Endothelial cell of umbilical vein (primary cell): Measurements from ENCODE around the gene MCTP1. TPM values are rescaled to one million over a fixed set of nuclear protein-coding genes. Genes with fewer than 3 reads are reported as not detected.

Source experiments
- BruUV-seq: library from RNA; stranded (reverse); fragments of 400-500 nt; replicated peaks from 2 replicates; lab custom pipeline; 2021; lab: Mats Ljungman, UMichigan
- CTCF ChIA-PET: fragments of 300-600, 350-600 bp; sonication (Branson Sonifier 250); formaldehyde crosslinking; loops from one replicate; lab custom pipeline; 2021; ENCODE audit warnings: antibody characterized with exemption, inconsistent platforms; lab: Charles Lee
- POLR2A ChIA-PET: fragments of 300-600, 350-600 bp; sonication (Branson Sonifier 250); formaldehyde crosslinking; loops from one replicate; lab custom pipeline; 2021; ENCODE audit warnings: antibody characterized with exemption, inconsistent platforms; lab: Charles Lee
- DNase-seq: peaks from one replicate; pipeline ENCODE4 v3.0.0-alpha.2; 2011; ENCODE audit warnings: low read depth, low spot score
- FAIRE-seq: peaks from 2 replicates; lab custom pipeline; 2011; peaks lifted over from hg19 to GRCh38; lab: Jason Lieb, UNC
- H2AFZ ChIP-seq: 2 replicates; pipeline ENCODE4 v1.6.0; 2012; ENCODE audit warnings: low read depth, low read length, control low read depth, inconsistent platforms
- H3K27ac ChIP-seq: 2 replicates; pipeline ENCODE4 v1.5.1; 2011; ENCODE audit warnings: low read depth, mild to moderate bottlenecking, control low read depth, low read length, moderate library complexity; ENCODE audit not compliant: insufficient read depth
- H3K27me3 ChIP-seq, 2 experiments: 2 replicates each; pipeline versions ENCODE4 v1.6.0 to v1.6.1; 2011; ENCODE audit warnings: low read length in 2 of 2, mixed read lengths in 1 of 2; ENCODE audit not compliant: control insufficient read depth in 2 of 2, insufficient read depth in 2 of 2
- H3K36me3 ChIP-seq, 2 experiments: 2 replicates in 1 of 2; 3 replicates in 1 of 2; pipeline ENCODE4 v1.5.1; 2011; ENCODE audit warnings: low read length in 2 of 2, mild to moderate bottlenecking in 1 of 2, moderate library complexity in 1 of 2; ENCODE audit not compliant: control insufficient read depth in 2 of 2, insufficient read depth in 2 of 2; ENCODE audit errors: extremely low read depth in 1 of 2
- H3K4me1 ChIP-seq: 3 replicates; pipeline ENCODE4 v1.5.1; 2011; ENCODE audit warnings: mild to moderate bottlenecking, low read length; ENCODE audit not compliant: control insufficient read depth, insufficient read depth; ENCODE audit errors: extremely low read depth
- H3K4me2 ChIP-seq: 2 replicates; pipeline ENCODE4 v1.6.1; 2011; ENCODE audit warnings: low read length, control low read depth, mixed read lengths; ENCODE audit not compliant: insufficient read depth
- H3K4me3 ChIP-seq, 3 experiments: fragments of 200-600 bp in 1 of 3; sonication (generic), shearing (Covaris generic) in 1 of 3; replicated peaks in 1 of 3; 2 replicates each; pipeline ENCODE4 v1.5.1; 2011 to 2016; ENCODE audit warnings: control low read depth in 3 of 3, low read length in 3 of 3, mild to moderate bottlenecking in 2 of 3, inconsistent platforms in 1 of 3, low read depth in 1 of 3, moderate library complexity in 1 of 3; ENCODE audit not compliant: insufficient read depth in 1 of 3
- H3K79me2 ChIP-seq: 2 replicates; pipeline ENCODE4 v1.6.0; 2012; ENCODE audit warnings: low read length, inconsistent platforms; ENCODE audit not compliant: control insufficient read depth, insufficient read depth
- H3K9ac ChIP-seq: replicated peaks from 2 replicates; pipeline ENCODE3; 2011; ENCODE audit warnings: low read length, control low read depth; ENCODE audit not compliant: insufficient read depth; ENCODE audit errors: extremely low read depth
- H3K9me1 ChIP-seq: replicated peaks from 3 replicates; pipeline ENCODE4 v1.6.0; 2011; ENCODE audit warnings: mild to moderate bottlenecking, low read length; ENCODE audit not compliant: control insufficient read depth, insufficient read depth; ENCODE audit errors: extremely low read depth
- H3K9me3 ChIP-seq: replicated peaks from 2 replicates; pipeline ENCODE4 v1.5.1; 2012; ENCODE audit warnings: low read length, inconsistent platforms; ENCODE audit not compliant: control insufficient read depth, insufficient read depth
- H4K20me1 ChIP-seq: replicated peaks from 2 replicates; pipeline ENCODE3; 2011; ENCODE audit warnings: mild to moderate bottlenecking, low read length; ENCODE audit not compliant: control insufficient read depth, insufficient read depth; ENCODE audit errors: extremely low read depth
- CTCF ChIP-seq, 2 donors: IDR thresholded peaks; 1 replicate in 1 of 2; 2 replicates in 1 of 2; pipeline ENCODE4 v1.5.1; 2011; ENCODE audit warnings: low read length in 2 of 2, mild to moderate bottlenecking in 2 of 2, moderate library complexity in 2 of 2, control low read depth in 1 of 2, inconsistent platforms in 1 of 2, low read depth in 1 of 2; ENCODE audit not compliant: insufficient read depth in 1 of 2; ENCODE audit errors: extremely low read depth in 1 of 2
- EZH2 ChIP-seq: IDR thresholded peaks from 2 replicates; pipeline ENCODE4 v1.6.1; 2012; ENCODE audit warnings: borderline replicate concordance, low read depth, mild to moderate bottlenecking, moderate library complexity, low read length, inconsistent platforms; ENCODE audit not compliant: severe bottlenecking
- FOS ChIP-seq: IDR thresholded peaks from 2 replicates; pipeline ENCODE4 v1.6.1; 2011; ENCODE audit warnings: mild to moderate bottlenecking, low read length, moderate library complexity, borderline replicate concordance; ENCODE audit not compliant: insufficient read depth
- GATA2 ChIP-seq: IDR thresholded peaks from 2 replicates; pipeline ENCODE4 v1.7.0; 2011; ENCODE audit warnings: low read depth, mild to moderate bottlenecking, moderate library complexity, mixed read lengths, low read length; ENCODE audit not compliant: insufficient read length, insufficient read depth
- JUN ChIP-seq: IDR thresholded peaks from 2 replicates; pipeline ENCODE4 v1.6.1; 2011; ENCODE audit warnings: borderline replicate concordance, low read depth; ENCODE audit not compliant: insufficient read length, insufficient read depth
- MAX ChIP-seq: IDR thresholded peaks from 2 replicates; pipeline ENCODE4 v1.6.1; 2011; ENCODE audit not compliant: insufficient read depth, insufficient read length
- MYC ChIP-seq: IDR thresholded peaks from one replicate; pipeline ENCODE4 v1.6.1; 2011; ENCODE audit warnings: mild to moderate bottlenecking, low read depth, low read length
- POLR2A ChIP-seq: IDR thresholded peaks from 2 replicates; pipeline ENCODE4 v1.6.1; 2012; ENCODE audit warnings: low read depth, mild to moderate bottlenecking, control low read depth, low read length
- POLR2AphosphoS5 ChIP-seq: IDR thresholded peaks from 2 replicates; pipeline ENCODE4 v1.6.1; 2012; ENCODE audit warnings: low read depth, mild to moderate bottlenecking, control low read depth, low read length, moderate library complexity; ENCODE audit not compliant: insufficient read depth
- dilution Hi-C: fragments of 300-500 bp; cut with MboI; formaldehyde crosslinking; loops from one replicate; pipeline ENCODE4 v1.15.0; 2019; ENCODE audit warnings: low sequenced_read_pairs; ENCODE audit not compliant: extremely low pct_ligation_motif_present
- intact Hi-C: fragments of 100-400 bp; cut with micrococcal nuclease; formaldehyde crosslinking; loops from one replicate; pipeline ENCODE4 v1.10.0; 2022
- polyA plus RNA-seq, 4 experiments: library from polyadenylated mRNA; depleted of rRNA in 3 of 4; stranded (reverse) in 3 of 4; unstranded in 1 of 4; fragments of >200 nt; gene quantifications; 2 replicates each; pipeline versions ENCODE4 v1.2.1 to v1.2.3, GENCODE V29; 2011 to 2012; ENCODE audit warnings: missing spikeins in 1 of 4
- total RNA-seq: library from RNA; stranded (reverse); gene quantifications from 2 replicates; pipeline ENCODE4 v1.2.3, GENCODE V29; 2021

The MCTP1 gene
- total and polyA plus RNA-seq, 2 donors (not counting 3 experiments of a cell fraction or from before 2014, with no cell fraction given), result 79.3 to 203 TPM

DNA sequence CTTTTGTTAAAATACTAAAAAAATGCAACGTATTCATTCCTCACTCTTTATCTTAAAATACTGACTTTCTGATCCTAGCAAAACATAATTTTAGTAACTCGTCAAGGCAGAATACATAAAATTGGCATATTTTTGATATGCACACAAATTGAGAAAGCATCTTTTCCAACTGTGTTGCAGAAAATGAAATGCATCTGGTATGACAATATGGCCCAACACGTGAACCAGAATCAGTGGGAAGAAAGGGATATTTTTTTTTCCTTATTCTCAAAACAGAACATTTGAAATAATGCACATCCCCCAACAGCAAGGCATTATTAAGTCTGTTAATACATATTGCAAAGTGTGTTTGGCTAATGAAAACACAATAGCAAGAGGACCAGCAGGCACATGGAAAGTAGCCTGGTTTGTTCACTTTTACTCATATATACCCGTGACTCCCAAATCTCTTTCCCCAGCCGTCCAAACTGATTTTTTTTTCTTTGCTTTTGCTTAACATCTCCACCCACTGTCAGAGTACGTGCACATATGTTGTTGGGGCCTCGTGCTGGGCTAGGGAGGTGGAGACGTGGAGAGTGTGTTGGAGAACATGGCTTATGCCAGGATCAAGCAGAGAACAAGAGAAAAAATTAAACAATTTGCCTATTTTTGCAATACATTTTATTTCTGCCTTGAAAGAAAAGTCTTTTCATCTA, 4.3 kb downstream of the MCTP1 start:
- no peaks in the 10 kb centered on the region for H4K20me1 ChIP-seq
- intact Hi-C loops, result no loop called here
- BruUV-seq, result no TSS peak
- ChIA-PET POLR2A (no interaction called here), CTCF (interaction anchor here (2.2 kb wide), 1 partner anchor 312 kb away, joined by 16 read pairs; no protein-coding TSS in a partner anchor)
- no peaks in the 10 kb centered on the region for H3K9me1 ChIP-seq
- H3K27me3 ChIP-seq, result peaks cover 32 to 52% of the 10 kb centered on the region in 2 experiments
- no peak overlapping the region for H3K27ac ChIP-seq
- no peaks in the 10 kb centered on the region for H3K9me3 ChIP-seq
- no peak for DNase-seq
- FAIRE-seq, result no peak
- no peak overlapping the region for H3K4me3 ChIP-seq
- H3K4me1 ChIP-seq, result peaks cover 13% of the 10 kb centered on the region
- no peak overlapping the region for H3K9ac ChIP-seq
- H3K79me2 ChIP-seq, result no peaks in the 10 kb centered on the region
- dilution Hi-C loops, result no loop called here
- no peak overlapping the region for H3K4me2 ChIP-seq
- TF ChIP-seq GATA2, result no peak
- no peak for TF ChIP-seq FOS
- no peak for TF ChIP-seq JUN
- TF ChIP-seq MYC, result no peak
- TF ChIP-seq EZH2, result no peak
- TF ChIP-seq POLR2A, result no peak
- no peak for TF ChIP-seq POLR2AphosphoS5
- TF ChIP-seq MAX, result no peak
- no peak for TF ChIP-seq CTCF (IDR thresholded peaks at IDR 0.05; ENCODE audit: extremely low read depth in 1 of 2, insufficient read depth in 1 of 2, low read depth in 1 of 2, low read length in 2 of 2)
- no peaks in the 10 kb centered on the region for H3K36me3 ChIP-seq
- H2AFZ ChIP-seq, result no peak overlapping the region
